GM19239 (cell line): ENCODE results near the gene FAM219B.
"Not testable (repeated sequence)": the region's sequence is repeated elsewhere in the genome, so short reads cannot be mapped to it uniquely, and the experiment has no call there.

Experiments used
- DNase-seq: peaks from one replicate; pipeline ENCODE4 v3.0.0; 2011; ENCODE audit warnings: low spot score; ENCODE audit not compliant: insufficient read length
- FAIRE-seq: peaks from 2 replicates; lab custom pipeline; 2011; peaks lifted over from hg19 to GRCh38; lab: Jason Lieb, UNC

FAM219B gene

GRCh38 chr15:74904190-74904805, 2.4 kb downstream of the FAM219B start:
- FAIRE-seq, result no peak
- no peak for DNase-seq

DNA sequence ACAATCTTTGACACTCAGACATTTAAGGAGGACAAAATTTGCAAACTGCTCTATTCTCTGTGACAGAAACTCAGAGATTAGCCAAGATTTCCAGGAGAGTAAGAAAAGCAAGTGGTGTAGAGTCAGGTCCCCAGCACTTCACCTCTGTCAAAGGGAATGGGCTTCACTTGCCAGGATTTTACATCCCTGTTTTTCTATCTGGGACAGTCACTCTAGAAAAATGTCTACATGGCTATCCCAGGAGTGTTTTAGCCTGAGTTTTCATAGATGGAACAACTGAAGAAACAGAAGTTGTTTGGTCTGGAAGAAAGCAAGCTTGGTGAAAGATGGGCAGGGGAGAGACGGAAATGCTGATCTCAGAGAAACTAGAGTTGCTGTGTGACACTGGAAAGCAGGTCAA, 3.0 kb downstream of the FAM219B start:
- DNase-seq, result no peak
- FAIRE-seq, result no peak

DNA sequence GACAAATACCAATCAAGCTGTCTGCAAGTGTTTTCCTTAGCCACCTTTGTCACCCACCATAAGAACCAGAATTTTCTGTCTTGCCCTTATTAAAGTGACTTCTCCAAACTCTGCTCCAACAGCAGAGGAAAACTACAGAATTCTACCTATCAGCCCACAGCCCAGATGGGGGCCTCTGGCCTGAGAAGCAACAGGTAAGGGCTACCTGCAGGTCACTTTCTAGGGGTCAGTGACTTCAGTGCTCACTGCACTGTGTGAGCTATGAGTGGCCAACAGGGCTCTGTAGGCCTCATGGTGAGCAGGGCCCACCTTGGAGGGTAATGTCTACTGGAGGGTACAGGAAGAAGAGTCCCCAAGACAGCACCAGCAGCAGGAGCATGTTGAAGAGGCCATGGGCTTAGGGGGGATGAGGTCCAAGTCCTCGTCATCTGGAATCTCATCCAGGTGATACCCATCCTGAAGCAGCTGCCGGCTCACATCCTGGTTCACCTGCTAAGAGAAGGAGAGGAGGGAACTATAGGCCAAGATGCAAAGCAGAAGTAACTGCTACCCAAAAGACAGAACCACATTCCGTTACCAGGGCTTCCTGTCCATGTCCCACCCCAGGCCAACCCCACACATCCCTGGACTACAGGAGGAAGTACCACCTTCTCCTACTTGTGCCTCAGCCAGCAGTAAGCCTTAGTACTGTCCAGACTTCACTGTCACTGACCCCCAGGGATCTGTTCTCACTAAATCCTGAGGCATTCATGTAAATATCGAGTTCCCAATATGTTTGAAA, 4.2 kb downstream of the FAM219B start:
- DNase-seq, result no peak
- no peak for FAIRE-seq

DNA sequence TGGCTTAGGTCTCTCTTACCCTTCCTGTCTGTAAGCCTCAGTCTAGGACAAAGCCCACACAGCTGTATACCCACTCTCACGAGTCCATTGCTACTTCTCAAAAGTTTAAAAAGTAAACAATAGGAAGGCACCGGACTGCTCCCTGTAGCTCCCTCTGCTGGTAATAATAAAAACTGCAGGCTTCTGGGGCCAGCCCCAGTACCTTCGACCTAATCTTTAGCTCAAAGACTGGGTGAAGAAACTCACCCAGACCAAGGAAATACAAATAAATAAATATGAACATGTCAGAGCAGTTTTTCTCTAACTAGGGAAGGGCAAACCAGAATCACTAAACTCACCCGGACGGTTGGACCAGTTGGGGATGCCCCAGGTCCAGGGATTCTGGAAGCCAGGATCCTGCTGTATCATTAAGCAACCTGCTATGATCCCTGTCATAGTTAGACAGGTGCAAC, 5.0 kb downstream of the FAM219B start:
- peak; percentile 66 for DNase-seq
- FAIRE-seq, result peak; percentile 33

GRCh38 chr15:74897300-74897701, 9.3 kb downstream of the FAM219B start:
- no peak for FAIRE-seq

DNA sequence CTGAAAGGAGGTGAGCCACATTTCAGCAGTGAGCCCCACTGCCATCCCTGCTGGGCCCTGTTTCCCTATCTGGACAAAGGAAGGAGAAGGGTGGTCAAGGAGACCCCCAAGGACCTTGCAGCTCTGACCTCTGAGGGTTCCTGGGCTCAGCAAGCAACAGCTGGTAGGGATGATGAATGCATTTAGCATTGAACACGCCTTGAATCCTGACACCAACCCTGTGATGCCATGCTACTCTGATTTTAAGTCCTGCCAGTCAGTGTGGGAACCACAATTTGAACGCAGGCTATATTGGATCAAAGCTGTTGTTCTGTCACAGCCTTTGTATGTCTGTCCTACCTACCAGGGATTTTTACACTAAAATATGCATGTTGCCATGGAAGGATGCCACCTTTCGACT, 10.3 kb downstream of the FAM219B start:
- no peak for DNase-seq
- FAIRE-seq, result no peak

More at GRCh38 chr15:74897300-74897701, 9.3 kb downstream of the FAM219B start:
- no peak for DNase-seq

- no peak for FAIRE-seq
- no peak for DNase-seq
These were observed 10.8 kb downstream of the FAM219B start for GRCh38 chr15:74895830-74896229.

DNA sequence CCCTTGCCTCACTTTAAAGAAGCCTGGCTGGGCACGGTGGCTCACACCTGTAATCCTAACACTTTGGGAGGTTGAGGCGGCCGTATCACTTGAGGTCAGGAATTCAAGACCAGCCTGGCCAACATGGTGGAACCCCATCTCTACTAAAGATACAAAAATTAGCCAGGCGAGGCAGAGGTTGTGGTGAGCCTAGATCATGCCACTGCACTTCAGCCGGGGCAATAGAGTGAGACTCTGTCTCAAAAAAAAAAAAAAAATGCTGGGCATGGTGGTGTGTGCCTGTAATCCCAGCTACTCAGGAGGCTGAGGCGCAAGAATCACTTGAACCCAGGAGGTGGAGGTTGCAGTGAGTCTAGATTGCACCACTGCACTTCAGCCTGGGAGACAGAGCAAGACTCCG, 12.3 kb downstream of the FAM219B start:
- not testable (repeated sequence) for DNase-seq, FAIRE-seq

DNA sequence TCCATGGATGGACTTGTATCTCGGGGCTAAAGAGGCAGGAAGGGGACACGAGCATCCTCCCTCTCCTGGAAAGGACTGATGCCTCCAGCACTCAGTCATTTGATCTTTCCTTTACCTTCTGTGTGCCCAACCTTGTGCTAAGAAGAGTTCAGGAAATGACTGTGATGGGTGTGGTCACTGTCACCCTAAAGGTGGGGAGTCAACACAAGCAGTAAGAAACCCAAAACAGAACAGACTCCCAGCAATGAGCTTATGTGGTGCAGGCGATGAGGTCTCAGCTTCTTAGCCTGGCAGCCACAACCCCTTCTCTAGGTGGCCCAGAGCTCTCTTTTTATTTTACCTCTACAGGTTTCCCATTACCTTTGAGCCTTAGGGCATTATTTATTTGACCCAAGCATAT, 13.0 kb downstream of the FAM219B start:
- DNase-seq, result no peak
- FAIRE-seq, result no peak

DNA sequence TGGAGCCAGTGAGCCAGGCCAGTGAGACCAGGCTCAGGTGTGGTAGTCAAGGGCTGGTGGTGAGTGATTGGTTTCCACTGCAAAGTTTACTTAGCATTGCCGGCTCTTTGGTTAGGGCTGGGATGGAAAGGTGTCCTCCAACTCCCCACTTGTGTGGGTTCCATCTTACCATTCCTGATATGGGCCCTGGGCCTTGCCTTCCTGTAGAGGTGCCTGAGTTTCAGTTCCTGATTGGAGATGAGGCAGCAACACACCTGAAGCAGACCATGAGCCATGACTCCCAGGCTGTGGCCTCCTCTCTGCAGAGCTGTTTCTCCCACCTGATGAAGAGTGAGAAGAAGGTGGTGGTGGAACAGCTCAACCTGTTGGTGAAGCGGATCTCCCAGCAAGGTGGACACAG, 13.7 kb downstream of the FAM219B start:
- no peak for DNase-seq
- no peak for FAIRE-seq

- FAIRE-seq (no peak), DNase-seq (no peak)
These were observed 14.3 kb downstream of the FAM219B start for GRCh38 chr15:74892313-74892712.

GRCh38 chr15:74891469-74891868, 15.2 kb downstream of the FAM219B start:
- DNase-seq, result no peak

GRCh38 chr15:74890665-74890960, 16.0 kb downstream of the FAM219B start:
- FAIRE-seq (no peak), DNase-seq (no peak)

More at GRCh38 chr15:74891469-74891868, 15.2 kb downstream of the FAM219B start:
- FAIRE-seq, result no peak

GRCh38 chr15:74889883-74890664, 16.6 kb downstream of the FAM219B start, which contains the start of gene MPI:
TSS of gene MPI (plus strand) at chr15:74890042. CDS start at chr15:74890074, 32 bp downstream.
- DNase-seq, result peak; percentile 97

DNA sequence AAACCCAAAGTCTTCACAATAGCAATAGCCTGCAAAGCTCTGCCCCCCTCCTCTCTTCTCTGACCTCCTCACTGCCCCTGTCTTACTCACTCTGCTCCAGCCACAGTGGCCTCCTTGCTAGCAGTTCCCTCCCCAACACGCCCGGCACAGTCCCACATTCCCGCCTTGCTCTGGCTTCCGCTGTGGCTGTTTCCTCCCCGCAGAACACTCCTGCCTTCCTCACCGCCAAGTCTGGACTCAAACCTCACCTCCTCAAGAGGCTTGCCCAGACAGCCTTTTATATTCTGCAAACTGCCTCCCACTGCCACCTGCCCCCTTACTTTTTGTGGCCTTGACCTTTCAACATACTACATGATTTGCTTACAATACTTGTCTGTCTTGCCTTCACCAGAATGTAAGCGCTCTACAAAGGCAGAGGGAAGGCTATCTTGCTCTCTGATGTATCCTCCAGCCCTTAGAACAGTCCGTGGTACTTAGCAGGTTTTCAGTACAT, 17.2 kb downstream of the FAM219B start:
- FAIRE-seq (peak; percentile 21), DNase-seq (no peak)

More at GRCh38 chr15:74889883-74890664, 16.6 kb downstream of the FAM219B start, which contains the start of gene MPI:
- peak; percentile 89 for FAIRE-seq

GRCh38 chr15:74888716-74889115, 17.9 kb downstream of the FAM219B start:
- FAIRE-seq (no peak), DNase-seq (no peak)

- FAIRE-seq, DNase-seq: not testable (repeated sequence)
These were observed 19.0 kb downstream of the FAM219B start for GRCh38 chr15:74887537-74888193.

DNA sequence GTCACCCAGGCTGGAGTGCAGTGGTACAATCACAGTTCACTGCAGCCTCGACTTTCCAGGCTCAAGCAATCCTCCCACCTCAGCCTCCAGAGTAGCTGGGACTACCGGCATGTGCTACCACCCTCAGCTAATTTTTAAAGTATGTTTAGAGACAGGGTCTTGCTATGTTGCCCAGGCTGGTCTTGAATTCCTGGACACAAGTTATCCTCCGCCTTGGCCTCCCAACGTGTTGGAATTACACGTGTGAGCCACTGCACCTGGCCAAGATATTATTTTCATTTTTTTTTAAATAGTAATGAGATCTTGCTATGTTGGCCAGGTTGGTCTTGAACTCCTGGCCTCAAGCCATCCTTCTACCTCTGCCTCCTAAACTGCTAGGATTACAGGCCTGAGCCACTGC, 21.2 kb downstream of the FAM219B start:
- FAIRE-seq (no peak), DNase-seq (no peak)

DNA sequence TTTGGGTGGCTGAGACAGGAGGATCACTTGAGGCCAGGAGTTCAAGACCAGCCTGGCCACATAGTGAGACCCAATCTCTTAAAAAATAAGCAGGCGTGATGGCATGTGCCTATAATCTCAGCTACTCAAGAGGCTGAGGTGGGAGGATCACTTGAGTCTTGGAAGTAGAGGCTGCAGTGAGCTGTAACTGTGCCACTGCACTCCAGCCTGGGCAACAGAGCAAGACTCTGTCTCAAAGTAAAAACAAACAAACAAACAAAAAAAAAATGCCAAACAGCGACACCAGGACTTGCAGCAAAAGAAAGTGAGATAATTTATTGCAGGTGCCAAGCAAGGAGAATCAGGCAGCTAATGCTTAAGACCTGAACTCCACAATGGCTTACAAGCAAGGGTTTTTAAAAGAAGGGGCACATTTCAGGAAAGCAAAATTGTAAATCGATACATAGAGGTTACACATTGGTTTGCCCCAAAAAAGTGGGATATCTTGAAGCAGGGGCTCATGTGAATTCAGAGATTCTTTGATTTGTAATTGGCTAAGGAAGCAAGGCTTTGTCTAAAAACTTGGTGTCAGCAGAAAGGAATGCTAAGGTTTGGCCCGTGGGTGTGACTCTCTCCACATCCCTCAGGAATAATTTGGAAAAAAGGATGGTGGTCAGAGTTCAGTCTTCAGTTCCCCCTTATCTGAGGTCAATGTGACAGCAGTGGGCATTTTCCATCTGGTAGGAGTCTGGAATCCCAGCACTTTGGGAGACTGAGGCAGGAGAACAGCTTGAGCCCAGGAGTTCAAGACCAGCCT, 22.0 kb downstream of the FAM219B start:
- DNase-seq (no peak), FAIRE-seq (no peak)
